Stimulated activated CD4-positive, alpha-beta T cell treated with anti-CD3 and anti-CD28 coated beads, Interleukin-15, amount 100 ng/mL, for 24 hours (primary cell): ENCODE measurements around the gene JAKMIP1.

Source experiments
- DNase-seq: peaks from one replicate; pipeline ENCODE4 v3.0.0-alpha.2; 2020

The JAKMIP1 gene

DNA sequence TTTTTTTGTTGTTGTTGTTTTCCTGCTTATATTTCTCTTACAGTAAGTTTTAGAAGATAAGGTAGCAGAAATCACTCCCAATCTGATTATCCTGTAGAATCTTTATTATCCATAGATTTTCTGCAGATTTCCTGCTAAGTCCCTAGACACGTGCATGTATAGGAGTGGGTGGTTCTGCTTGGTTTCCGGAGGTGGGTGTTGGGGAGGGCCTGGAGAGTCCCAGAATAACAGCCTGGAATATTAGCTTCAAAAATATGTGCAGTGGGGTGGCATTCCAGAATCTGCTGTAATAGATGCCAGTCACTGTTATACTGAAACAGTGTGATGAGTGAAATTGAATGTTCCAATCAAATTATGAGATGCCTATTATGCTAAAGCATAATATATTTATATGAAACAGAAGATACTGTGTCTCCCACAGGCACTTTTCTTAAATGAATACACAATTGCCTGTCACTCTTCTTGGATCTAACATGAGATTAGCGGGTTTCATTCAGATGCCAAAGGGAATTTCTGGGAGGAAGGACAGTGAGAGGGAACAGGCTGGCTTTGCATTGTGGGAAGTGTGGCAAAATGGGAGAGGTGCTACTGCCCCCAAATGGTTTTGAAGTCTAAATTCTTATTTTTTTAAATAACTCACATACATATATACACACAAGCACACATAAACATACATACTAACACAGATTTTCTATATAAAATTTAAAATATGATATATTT, 219.8 kb downstream of the JAKMIP1 start:
- DNase-seq: no peak

DNA sequence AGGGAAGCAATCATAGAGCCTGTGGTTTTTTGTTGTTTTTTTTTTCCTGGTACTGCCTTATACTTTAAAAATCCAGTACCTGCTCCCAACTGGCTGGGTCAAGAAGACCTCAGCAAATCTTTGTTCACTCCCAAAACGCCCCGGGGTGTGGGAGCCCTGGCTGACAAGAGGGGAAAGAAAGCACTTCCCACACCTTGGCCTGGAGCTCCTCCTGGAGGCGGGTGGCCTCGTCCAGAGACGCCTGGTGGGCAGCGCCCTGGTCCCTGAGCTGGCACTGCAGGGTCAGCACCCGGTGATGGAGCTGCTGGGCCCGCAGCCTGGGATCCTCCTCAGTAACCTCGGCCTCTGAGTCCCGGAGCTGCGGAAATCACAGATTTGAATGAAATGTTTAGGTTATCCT, 220.4 kb downstream of the JAKMIP1 start:
- DNase-seq: no peak

DNA sequence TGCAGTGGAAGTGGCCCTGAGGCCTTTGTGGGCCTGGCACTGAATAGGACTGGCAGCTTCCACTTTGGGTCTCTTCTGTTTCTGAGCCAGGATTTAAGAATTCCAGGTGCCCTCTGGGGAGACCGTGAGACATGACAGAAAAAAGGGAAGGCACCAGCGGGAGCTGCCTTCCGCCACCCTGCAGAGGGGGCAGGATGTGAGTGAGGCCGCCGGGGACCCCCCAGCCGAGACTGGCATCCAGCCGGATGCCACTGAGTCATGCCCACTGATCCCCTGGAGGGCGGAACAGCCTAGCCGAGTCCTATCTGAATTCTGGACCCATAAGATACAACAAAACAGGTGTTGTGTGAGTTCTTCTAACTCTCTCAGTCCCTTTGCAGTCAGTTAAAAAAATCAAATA, 223.4 kb downstream of the JAKMIP1 start:
- DNase-seq: no peak

DNA sequence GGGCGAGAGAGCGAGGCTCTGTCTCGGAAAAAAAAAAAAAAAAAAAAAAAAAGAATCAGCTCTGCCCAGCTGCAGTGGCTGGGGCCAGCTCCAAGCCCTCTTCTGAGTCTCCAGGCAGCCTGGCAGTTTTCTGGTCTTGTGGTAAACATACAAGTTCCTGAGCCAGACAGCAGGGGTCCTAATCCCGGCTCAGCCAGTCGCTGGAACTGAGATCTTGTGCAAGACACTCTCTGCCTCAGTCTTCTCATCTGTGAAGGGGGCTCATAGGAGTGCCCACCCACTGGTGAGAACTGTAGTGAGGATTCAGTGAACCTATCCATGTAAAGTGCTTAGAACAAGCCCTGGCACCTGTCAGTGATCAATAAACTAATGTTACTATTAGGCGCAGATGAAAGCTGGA, 223.9 kb downstream of the JAKMIP1 start:
- DNase-seq: no peak
